Gastrocnemius medialis (tissue), 4 donors: ENCODE measurements around the gene MECP2. TPM values are rescaled to one million over a fixed set of nuclear protein-coding genes. Genes with fewer than 3 reads are reported as not detected.
A peak's percentile ranks its signal among the peaks of the same experiment; 100 is the strongest.

Experiments
- ATAC-seq, 2 donors: fragments of 150-250 bp; one replicate each; pipeline ENCODE4 v1.9.1; 2016
- DNase-seq, 2 donors: peaks; one replicate each; pipeline ENCODE4 v3.0.0-alpha.2; 2019
- H3K27ac ChIP-seq, 4 donors: fragments of 200-600 bp; sonication (generic); 1 replicate in 1 of 4; 2 replicates in 3 of 4; pipeline ENCODE4 v1.5.1; 2016 to 2018; ENCODE audit warnings: mild to moderate bottlenecking in 2 of 4, moderate library complexity in 1 of 4
- H3K27me3 ChIP-seq, 3 donors: fragments of 200-600 bp; sonication (generic) in 2 of 3; 1 replicate in 1 of 3; 2 replicates in 2 of 3; pipeline versions ENCODE4 v1.5.1 to v1.6.0; 2016 to 2019; ENCODE audit warnings: mild to moderate bottlenecking in 1 of 3, moderate library complexity in 1 of 3
- H3K36me3 ChIP-seq, 2 donors: fragments of 200-600 bp; sonication (generic) in 1 of 2; one replicate each; pipeline ENCODE4 v1.5.1; 2017 to 2018
- H3K4me1 ChIP-seq, 2 donors: fragments of 200-600 bp; sonication (generic) in 1 of 2; one replicate each; pipeline ENCODE4 v1.5.1; 2016 to 2017; ENCODE audit warnings: mild to moderate bottlenecking in 2 of 2
- H3K4me3 ChIP-seq, 4 donors: fragments of 200-600 bp; sonication (generic) in 3 of 4; 1 replicate in 1 of 4; 2 replicates in 3 of 4; pipeline ENCODE4 v1.5.1; 2016 to 2019; ENCODE audit warnings: mild to moderate bottlenecking in 2 of 4
- H3K9me3 ChIP-seq, 3 donors: fragments of 200-600 bp; sonication (generic) in 2 of 3; 1 replicate in 1 of 3; 2 replicates in 2 of 3; pipeline ENCODE4 v1.5.1; 2016 to 2019
- POLR2A ChIP-seq, 2 donors: fragments of 450-650 bp; IDR thresholded peaks; one replicate each; pipeline ENCODE4 v1.6.1; 2017; ENCODE audit warnings: antibody characterized with exemption in 2 of 2, mild to moderate bottlenecking in 2 of 2, moderate library complexity in 2 of 2
- in situ Hi-C, 4 donors: fragments of 200-750 bp; cut with MboI; loops; one replicate each; pipeline versions ENCODE4 v1.15.0 to v1.8.0; 2017; ENCODE audit warnings: low sequenced_read_pairs in 4 of 4
- intact Hi-C: fragments of 100-400 bp; cut with DNase I; formaldehyde crosslinking; loops from one replicate; pipeline ENCODE4 v1.15.1; 2023; ENCODE audit warnings: low total_unique reads
- total RNA-seq, 4 donors: library from RNA; depleted of rRNA; stranded (reverse); fragments of >200 nt; gene quantifications; one replicate each; pipeline versions ENCODE4 v1.1.0 to v1.2.3, GENCODE V29; 2016
- TF ChIP-seq, protein P1 (sequence below), 5 experiments: fragments of 450-650 bp in 3 of 5; fragments of 200-600 bp in 2 of 5; sonication (generic) in 2 of 5; IDR thresholded peaks in 4 of 5; conservative IDR thresholded peaks in 1 of 5; 1 replicate in 4 of 5; 2 replicates in 1 of 5; pipeline ENCODE4 v1.5.1; 2016 to 2019; ENCODE audit warnings: antibody characterized with exemption in 5 of 5, mild to moderate bottlenecking in 3 of 5, moderate library complexity in 3 of 5

MECP2 gene
- total RNA-seq, 4 donors from 2014 or later, result 39.0 to 63.2 (median 45.2) TPM

- intact Hi-C loops, result no loop called here
- TF ChIP-seq POLR2A (IDR thresholded peaks at IDR 0.05), result no peak
- TF ChIP-seq, protein P1, sequence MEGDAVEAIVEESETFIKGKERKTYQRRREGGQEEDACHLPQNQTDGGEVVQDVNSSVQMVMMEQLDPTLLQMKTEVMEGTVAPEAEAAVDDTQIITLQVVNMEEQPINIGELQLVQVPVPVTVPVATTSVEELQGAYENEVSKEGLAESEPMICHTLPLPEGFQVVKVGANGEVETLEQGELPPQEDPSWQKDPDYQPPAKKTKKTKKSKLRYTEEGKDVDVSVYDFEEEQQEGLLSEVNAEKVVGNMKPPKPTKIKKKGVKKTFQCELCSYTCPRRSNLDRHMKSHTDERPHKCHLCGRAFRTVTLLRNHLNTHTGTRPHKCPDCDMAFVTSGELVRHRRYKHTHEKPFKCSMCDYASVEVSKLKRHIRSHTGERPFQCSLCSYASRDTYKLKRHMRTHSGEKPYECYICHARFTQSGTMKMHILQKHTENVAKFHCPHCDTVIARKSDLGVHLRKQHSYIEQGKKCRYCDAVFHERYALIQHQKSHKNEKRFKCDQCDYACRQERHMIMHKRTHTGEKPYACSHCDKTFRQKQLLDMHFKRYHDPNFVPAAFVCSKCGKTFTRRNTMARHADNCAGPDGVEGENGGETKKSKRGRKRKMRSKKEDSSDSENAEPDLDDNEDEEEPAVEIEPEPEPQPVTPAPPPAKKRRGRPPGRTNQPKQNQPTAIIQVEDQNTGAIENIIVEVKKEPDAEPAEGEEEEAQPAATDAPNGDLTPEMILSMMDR (IDR thresholded peaks at IDR 0.05 in 4 of 5, conservative IDR thresholded peaks at IDR 0.05 in 1 of 5), result no peak
- Histone ChIP-seq H3K4me3 (no peak overlapping the region), H3K27me3 (no peaks in the 10 kb centered on the region), H3K4me1 (peaks cover 30 to 44% of the 10 kb centered on the region in 2 donors), H3K36me3 (no peaks in the 10 kb centered on the region), H3K9me3 (no peaks in the 10 kb centered on the region), H3K27ac (peak overlapping the region; percentile 50 to 89 (median 78))
- in situ Hi-C loops, result no loop called here
- DNase-seq, result no peak
- ATAC-seq, result no peak
These were observed 58.9 kb downstream of the MECP2 start for GRCh38 chrX:154038656-154039055.

- in situ Hi-C loops, result no loop called here
- no peaks in the 10 kb centered on the region for H3K9me3 ChIP-seq
- no peak for TF ChIP-seq POLR2A (IDR thresholded peaks at IDR 0.05)
- TF ChIP-seq, protein P1 (IDR thresholded peaks at IDR 0.05 in 4 of 5, conservative IDR thresholded peaks at IDR 0.05 in 1 of 5), result no peak
- H3K27me3 ChIP-seq, result no peaks in the 10 kb centered on the region
- no peak for DNase-seq
- intact Hi-C loops, result no loop called here
- no peak overlapping the region for H3K4me3 ChIP-seq
- H3K4me1 ChIP-seq, result peaks cover 25 to 35% of the 10 kb centered on the region in 2 donors
- no peaks in the 10 kb centered on the region for H3K36me3 ChIP-seq
- peak overlapping the region in 1 of 4 donors; percentile 26 for H3K27ac ChIP-seq
- no peak for ATAC-seq
These were observed 59.8 kb downstream of the MECP2 start for GRCh38 chrX:154037754-154038153.

- no peak for TF ChIP-seq POLR2A (IDR thresholded peaks at IDR 0.05)
- TF ChIP-seq, protein P1 (IDR thresholded peaks at IDR 0.05 in 4 of 5, conservative IDR thresholded peaks at IDR 0.05 in 1 of 5), result no peak
- ATAC-seq, result no peak
- intact Hi-C loops (no loop called here), in situ Hi-C loops (no loop called here)
- Histone ChIP-seq H3K36me3 (peaks cover 0 to 8% of the 10 kb centered on the region in 2 donors), H3K4me3 (no peak overlapping the region), H3K27ac (peak overlapping the region in 1 of 4 donors; percentile 60), H3K27me3 (no peaks in the 10 kb centered on the region), H3K9me3 (no peaks in the 10 kb centered on the region), H3K4me1 (peaks cover 12 to 24% of the 10 kb centered on the region in 2 donors)
- DNase-seq, result no peak
These were observed 61.0 kb downstream of the MECP2 start for GRCh38 chrX:154036513-154036912.

DNA sequence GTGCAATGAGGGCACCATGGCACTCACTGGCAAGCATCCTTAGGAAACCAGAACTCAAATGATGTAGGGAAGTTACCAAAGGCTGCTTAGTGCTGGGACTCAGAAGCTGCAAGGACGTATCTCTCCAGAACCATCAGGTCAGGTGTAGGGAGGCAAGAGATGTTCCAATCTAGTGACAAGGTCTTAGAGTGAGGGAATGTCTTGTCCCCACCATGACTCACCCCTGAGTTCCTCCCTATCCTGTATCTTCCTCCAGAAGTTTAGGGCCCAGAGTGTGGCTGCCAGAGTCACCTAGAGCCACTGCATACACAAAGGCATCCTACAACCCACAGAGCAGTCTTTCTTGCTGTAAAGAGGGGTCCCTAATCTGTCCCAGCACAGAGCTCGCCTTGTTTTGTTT lies 63.7 kb downstream of the MECP2 start:
- no peak for TF ChIP-seq POLR2A (IDR thresholded peaks at IDR 0.05)
- TF ChIP-seq, protein P1 (IDR thresholded peaks at IDR 0.05 in 4 of 5, conservative IDR thresholded peaks at IDR 0.05 in 1 of 5), result no peak
- Histone ChIP-seq H3K9me3 (no peaks in the 10 kb centered on the region), H3K27me3 (no peaks in the 10 kb centered on the region), H3K4me3 (no peak overlapping the region), H3K36me3 (peaks cover 0 to 17% of the 10 kb centered on the region in 2 donors), H3K27ac (peak overlapping the region in 1 of 4 donors; percentile 37), H3K4me1 (peaks cover 0 to 3% of the 10 kb centered on the region in 2 donors)
- intact Hi-C loops, result no loop called here
- ATAC-seq, result peak in 1 of 2 donors; percentile 69
- no peak for DNase-seq
- in situ Hi-C loops, result no loop called here

- TF ChIP-seq, protein P1 (IDR thresholded peaks at IDR 0.05 in 4 of 5, conservative IDR thresholded peaks at IDR 0.05 in 1 of 5), result no peak
- TF ChIP-seq POLR2A (IDR thresholded peaks at IDR 0.05), result no peak
- in situ Hi-C loops, result no loop called here
- Histone ChIP-seq H3K4me3 (no peak overlapping the region), H3K36me3 (peaks cover 0 to 17% of the 10 kb centered on the region in 2 donors), H3K4me1 (peaks cover 0 to 3% of the 10 kb centered on the region in 2 donors), H3K27me3 (no peaks in the 10 kb centered on the region), H3K9me3 (no peaks in the 10 kb centered on the region), H3K27ac (no peak overlapping the region)
- ATAC-seq (no peak), DNase-seq (no peak)
- intact Hi-C loops, result no loop called here
These were observed 64.9 kb downstream of the MECP2 start for GRCh38 chrX:154032653-154033052.
